ENCODE measurements around the gene EIPR1. TPM values are rescaled to one million over a fixed set of nuclear protein-coding genes. Genes with fewer than 3 reads are reported as not detected.

The EIPR1 gene
- total RNA-seq, 1 donor from 2014 or later = 27.8 TPM

- DNase-seq (ENCODE audit: low read depth) (peak; percentile 75), FAIRE-seq (no peak)
- Histone ChIP-seq H3K27me3 (ENCODE audit: insufficient read depth, low read length) (no peaks in the 10 kb centered on the region), H3K27ac (ENCODE audit: low read depth, low read length) (no peak overlapping the region), H2AFZ (ENCODE audit: low read depth, low read length) (no peak overlapping the region), H4K20me1 (ENCODE audit: insufficient read depth, low read length) (peaks cover 9% of the 10 kb centered on the region), H3K36me3 (ENCODE audit: insufficient read depth, low read length) (no peaks in the 10 kb centered on the region), H3K79me2 (ENCODE audit: insufficient read depth, low read length) (peaks cover 8% of the 10 kb centered on the region), H3K9ac (ENCODE audit: low read length) (no peak overlapping the region), H3K4me3 (ENCODE audit: insufficient read depth, low read depth, low read length) (no peak overlapping the region), H3K4me1 (ENCODE audit: insufficient read depth, low read length) (no peaks in the 10 kb centered on the region), H3K4me2 (ENCODE audit: low read length) (no peak overlapping the region), H3K9me3 (ENCODE audit: insufficient read depth, low read depth, low read length) (peaks cover 6% of the 10 kb centered on the region)
- H3K36me3 Mint-ChIP-seq (ENCODE audit: low read depth, unreplicated experiment) = peaks cover 13% of the 10 kb centered on the region
- TF ChIP-seq CTCF (IDR thresholded peaks at IDR 0.05; ENCODE audit: insufficient read depth, low read depth, low read length) = no peak
- TF ChIP-seq EZH2 (IDR thresholded peaks at IDR 0.05; ENCODE audit: insufficient read depth, low read length) = no peak
- H3K9me3 Mint-ChIP-seq (ENCODE audit: unreplicated experiment) = peaks cover 7% of the 10 kb centered on the region
- H3K4me3 Mint-ChIP-seq (ENCODE audit: unreplicated experiment) = no peak overlapping the region
- H3K27ac Mint-ChIP-seq (ENCODE audit: unreplicated experiment) = peak overlapping the region; percentile 94
- peaks cover 14% of the 10 kb centered on the region for H3K4me1 Mint-ChIP-seq (ENCODE audit: low read depth, unreplicated experiment)
- no peaks in the 10 kb centered on the region for H3K27me3 Mint-ChIP-seq (ENCODE audit: low read depth, unreplicated experiment)
Measured at GRCh38 chr2:3223080-3223923, 154.3 kb downstream of the EIPR1 start.

GRCh38 chr2:3222636-3223035, 155.0 kb downstream of the EIPR1 start:
- Histone ChIP-seq H3K4me1 (ENCODE audit: insufficient read depth, low read length) (no peaks in the 10 kb centered on the region), H2AFZ (ENCODE audit: low read depth, low read length) (no peak overlapping the region), H3K4me3 (ENCODE audit: insufficient read depth, low read depth, low read length) (no peak overlapping the region), H3K4me2 (ENCODE audit: low read length) (no peak overlapping the region), H3K27ac (ENCODE audit: low read depth, low read length) (no peak overlapping the region), H3K79me2 (ENCODE audit: insufficient read depth, low read length) (peaks cover 8% of the 10 kb centered on the region), H3K9ac (ENCODE audit: low read length) (no peak overlapping the region), H3K27me3 (ENCODE audit: insufficient read depth, low read length) (no peaks in the 10 kb centered on the region), H3K9me3 (ENCODE audit: insufficient read depth, low read depth, low read length) (peaks cover 6% of the 10 kb centered on the region), H4K20me1 (ENCODE audit: insufficient read depth, low read length) (peaks cover 11% of the 10 kb centered on the region), H3K36me3 (ENCODE audit: insufficient read depth, low read length) (no peaks in the 10 kb centered on the region)
- FAIRE-seq (no peak), DNase-seq (ENCODE audit: low read depth) (no peak)
- H3K27me3 Mint-ChIP-seq (ENCODE audit: low read depth, unreplicated experiment) = no peaks in the 10 kb centered on the region
- H3K4me3 Mint-ChIP-seq (ENCODE audit: unreplicated experiment) = no peak overlapping the region
- H3K4me1 Mint-ChIP-seq (ENCODE audit: low read depth, unreplicated experiment) = peaks cover 14% of the 10 kb centered on the region
- peak overlapping the region; percentile 94 for H3K27ac Mint-ChIP-seq (ENCODE audit: unreplicated experiment)
- H3K36me3 Mint-ChIP-seq (ENCODE audit: low read depth, unreplicated experiment) = peaks cover 10% of the 10 kb centered on the region
- TF ChIP-seq CTCF (IDR thresholded peaks at IDR 0.05; ENCODE audit: insufficient read depth, low read depth, low read length) = no peak
- TF ChIP-seq EZH2 (IDR thresholded peaks at IDR 0.05; ENCODE audit: insufficient read depth, low read length) = no peak
- peaks cover 7% of the 10 kb centered on the region for H3K9me3 Mint-ChIP-seq (ENCODE audit: unreplicated experiment)

GRCh38 chr2:3219536-3219935, 158.1 kb downstream of the EIPR1 start:
- no peak overlapping the region for H3K4me3 ChIP-seq (ENCODE audit: insufficient read depth, low read depth, low read length)
- DNase-seq (ENCODE audit: low read depth) = no peak
- no peak overlapping the region for H3K4me2 ChIP-seq (ENCODE audit: low read length)
- H3K36me3 ChIP-seq (ENCODE audit: insufficient read depth, low read length) = no peaks in the 10 kb centered on the region
- FAIRE-seq = no peak
- Mint-ChIP-seq H3K27me3 (ENCODE audit: low read depth, unreplicated experiment) (no peaks in the 10 kb centered on the region), H3K4me1 (ENCODE audit: low read depth, unreplicated experiment) (peaks cover 14% of the 10 kb centered on the region), H3K27ac (ENCODE audit: unreplicated experiment) (no peak overlapping the region), H3K4me3 (ENCODE audit: unreplicated experiment) (no peak overlapping the region), H3K36me3 (ENCODE audit: low read depth, unreplicated experiment) (peaks cover 6% of the 10 kb centered on the region), H3K9me3 (ENCODE audit: unreplicated experiment) (peaks cover 7% of the 10 kb centered on the region)
- no peaks in the 10 kb centered on the region for H3K27me3 ChIP-seq (ENCODE audit: insufficient read depth, low read length)
- H3K4me1 ChIP-seq (ENCODE audit: insufficient read depth, low read length) = no peaks in the 10 kb centered on the region
- H4K20me1 ChIP-seq (ENCODE audit: insufficient read depth, low read length) = peaks cover 21% of the 10 kb centered on the region
- no peak overlapping the region for H3K27ac ChIP-seq (ENCODE audit: low read depth, low read length)
- H3K9ac ChIP-seq (ENCODE audit: low read length) = no peak overlapping the region
- peaks cover 6% of the 10 kb centered on the region for H3K9me3 ChIP-seq (ENCODE audit: insufficient read depth, low read depth, low read length)
- TF ChIP-seq EZH2 (IDR thresholded peaks at IDR 0.05; ENCODE audit: insufficient read depth, low read length) (no peak), CTCF (IDR thresholded peaks at IDR 0.05; ENCODE audit: insufficient read depth, low read depth, low read length) (no peak)
- peaks cover 8% of the 10 kb centered on the region for H3K79me2 ChIP-seq (ENCODE audit: insufficient read depth, low read length)
- no peak overlapping the region for H2AFZ ChIP-seq (ENCODE audit: low read depth, low read length)
